Adrenal gland (tissue), 5 donors: ENCODE results near the gene SMIM1.

ENCODE experiments used
- POLR2A ChIP-seq, 2 donors: fragments of 450-650 bp; IDR thresholded peaks; one replicate each; pipeline ENCODE4 v1.6.1; 2017; ENCODE audit warnings: antibody characterized with exemption in 2 of 2, mild to moderate bottlenecking in 2 of 2, moderate library complexity in 1 of 2
- TF ChIP-seq, protein P1 (sequence below), 6 experiments: fragments of 450-650 bp in 4 of 6; fragments of 200-600 bp in 2 of 6; sonication (generic) in 1 of 6; IDR thresholded peaks; 1 replicate in 5 of 6; 2 replicates in 1 of 6; pipeline versions ENCODE4 v1.5.1 to v1.8.0; 2016 to 2021; ENCODE audit warnings: antibody characterized with exemption in 6 of 6, mild to moderate bottlenecking in 2 of 6, moderate library complexity in 1 of 6
- donor health status: DM: no; HTN: no; CAD: no.

DNA sequence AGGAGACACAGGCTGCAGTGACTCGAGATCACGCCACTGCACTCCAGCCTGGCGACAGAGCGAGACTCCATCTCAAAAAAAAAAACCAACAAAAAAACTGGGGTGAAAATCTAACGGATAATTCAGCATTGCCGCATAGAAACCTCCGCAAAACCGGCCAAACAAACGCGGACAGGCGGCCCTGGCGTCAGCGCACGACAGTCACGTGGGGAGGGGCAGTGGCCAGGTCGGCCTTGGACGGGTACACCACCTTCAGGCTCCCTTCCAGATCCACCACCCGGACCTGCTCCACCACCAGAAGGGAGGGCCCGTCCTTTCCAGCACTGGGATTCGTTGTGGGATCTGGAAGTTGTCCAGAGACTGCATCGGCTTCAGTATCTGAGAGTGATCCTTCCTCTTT lies 8.4 kb downstream of the SMIM1 start:
- TF ChIP-seq, protein P1, sequence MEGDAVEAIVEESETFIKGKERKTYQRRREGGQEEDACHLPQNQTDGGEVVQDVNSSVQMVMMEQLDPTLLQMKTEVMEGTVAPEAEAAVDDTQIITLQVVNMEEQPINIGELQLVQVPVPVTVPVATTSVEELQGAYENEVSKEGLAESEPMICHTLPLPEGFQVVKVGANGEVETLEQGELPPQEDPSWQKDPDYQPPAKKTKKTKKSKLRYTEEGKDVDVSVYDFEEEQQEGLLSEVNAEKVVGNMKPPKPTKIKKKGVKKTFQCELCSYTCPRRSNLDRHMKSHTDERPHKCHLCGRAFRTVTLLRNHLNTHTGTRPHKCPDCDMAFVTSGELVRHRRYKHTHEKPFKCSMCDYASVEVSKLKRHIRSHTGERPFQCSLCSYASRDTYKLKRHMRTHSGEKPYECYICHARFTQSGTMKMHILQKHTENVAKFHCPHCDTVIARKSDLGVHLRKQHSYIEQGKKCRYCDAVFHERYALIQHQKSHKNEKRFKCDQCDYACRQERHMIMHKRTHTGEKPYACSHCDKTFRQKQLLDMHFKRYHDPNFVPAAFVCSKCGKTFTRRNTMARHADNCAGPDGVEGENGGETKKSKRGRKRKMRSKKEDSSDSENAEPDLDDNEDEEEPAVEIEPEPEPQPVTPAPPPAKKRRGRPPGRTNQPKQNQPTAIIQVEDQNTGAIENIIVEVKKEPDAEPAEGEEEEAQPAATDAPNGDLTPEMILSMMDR (IDR thresholded peaks at IDR 0.05) = no peak
- TF ChIP-seq POLR2A (IDR thresholded peaks at IDR 0.05) = no peak
